ENCODE results near the gene ETFA.

GRCh38 chr15:76328106-76328696 lies 16.9 kb upstream of the ETFA start:
- TF ChIP-seq POLR2A (IDR thresholded peaks at IDR 0.05) = no peak
- TF ChIP-seq CTCF (IDR thresholded peaks at IDR 0.05) = no peak

Measured in esophagus squamous epithelium (tissue), 4 donors.